NCI-H526 (cell line): ENCODE data around the gene ARHGAP24.
"Not testable (repeated sequence)": the region's sequence is repeated elsewhere in the genome, so short reads cannot be mapped to it uniquely, and the experiment has no call there.

Experiments used
- DNase-seq, 2 experiments: peaks; one replicate each; lab custom pipeline; 2025; lab: John Stamatoyannopoulos, UW

The ARHGAP24 gene

DNA sequence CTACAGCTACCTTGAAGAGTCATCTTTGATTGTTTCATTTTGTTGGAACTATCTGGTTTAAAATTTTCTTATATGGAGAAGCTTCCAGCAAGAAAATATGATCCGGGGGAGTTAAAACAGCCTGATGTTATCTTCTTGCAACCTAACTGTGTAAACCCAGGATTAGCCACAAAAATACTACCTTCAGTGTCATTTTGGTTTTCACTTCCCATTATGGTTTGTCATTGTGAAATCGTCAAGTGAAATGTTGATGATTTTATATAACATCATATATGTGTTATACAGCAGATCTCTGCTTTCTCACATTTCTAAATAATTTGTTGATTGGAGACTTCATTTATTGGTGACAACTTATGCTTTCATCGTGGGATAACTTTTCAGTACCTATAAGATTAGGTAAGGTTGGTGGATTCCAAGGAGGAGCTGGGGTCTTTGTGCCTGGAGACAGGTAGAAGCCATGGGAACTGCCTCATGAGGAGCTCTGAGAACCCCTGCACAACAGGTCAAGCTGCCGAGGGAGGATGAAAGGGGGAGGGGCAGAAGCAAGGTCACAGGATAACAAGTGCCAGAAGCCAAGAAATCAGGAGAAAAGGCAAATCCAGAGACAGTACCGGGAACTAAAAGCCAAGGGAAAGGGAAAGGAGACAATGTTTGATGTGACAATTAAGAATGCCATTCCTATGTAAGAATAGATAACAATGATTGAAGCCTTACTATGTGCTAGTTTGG is 7.2 kb downstream of the ARHGAP24 start:
- DNase-seq, result no peak

DNA sequence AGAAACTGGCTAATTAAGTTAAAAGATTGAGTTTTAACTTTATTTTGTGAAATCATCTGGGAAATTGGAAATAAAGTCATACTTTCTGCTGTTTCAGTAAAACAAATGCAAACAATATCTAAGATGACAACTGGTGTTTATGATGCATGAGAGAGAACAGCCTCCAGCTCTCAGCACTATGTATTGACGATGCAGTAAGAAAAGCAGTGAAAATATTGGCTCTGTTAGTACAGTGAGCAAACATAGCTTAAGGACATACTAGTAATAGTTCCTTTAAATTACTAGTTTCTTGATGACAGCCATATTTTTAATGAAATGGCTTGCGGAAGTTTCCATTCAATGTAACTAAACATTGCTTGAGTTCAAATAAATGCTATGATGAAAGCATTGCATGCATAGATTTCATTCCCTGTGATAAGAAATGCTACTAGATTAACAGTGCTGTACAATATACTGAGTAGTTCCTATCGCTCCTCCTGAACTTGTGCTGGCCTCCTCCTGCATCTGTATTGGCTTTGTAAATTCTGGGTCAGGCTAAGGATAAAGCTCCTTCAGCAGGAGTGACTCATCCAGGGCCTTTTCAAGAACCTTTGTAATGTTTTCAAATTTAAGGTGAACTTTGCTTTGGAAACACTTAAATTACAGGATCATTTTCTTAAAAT is 11.6 kb downstream of the ARHGAP24 start:
- DNase-seq, result no peak

DNA sequence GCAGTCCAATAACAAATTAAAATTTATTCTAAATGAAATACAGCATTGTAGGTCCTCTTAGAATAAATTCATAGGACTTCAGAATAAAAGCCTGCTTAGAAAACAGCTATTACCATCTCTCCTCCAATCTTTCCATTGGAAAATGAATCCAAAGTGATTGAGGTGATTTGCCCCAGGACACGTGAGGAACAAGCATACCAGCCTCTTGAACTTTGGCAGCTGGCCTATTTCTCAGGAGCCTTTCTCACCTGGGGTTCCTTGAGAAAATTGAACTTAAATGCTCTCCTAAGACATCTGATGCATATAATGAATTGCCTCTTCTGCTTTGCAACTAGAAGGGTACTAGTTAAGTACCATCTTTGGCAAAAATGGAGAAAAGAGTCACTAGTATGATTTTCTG is 13.5 kb downstream of the ARHGAP24 start:
- no peak for DNase-seq

- no peak for DNase-seq
Observed at GRCh38 chr4:85489273-85489981, 14.5 kb downstream of the ARHGAP24 start.

- DNase-seq, result no peak
Observed at GRCh38 chr4:85491527-85491926, 16.6 kb downstream of the ARHGAP24 start.

GRCh38 chr4:85492336-85492735 is 17.4 kb downstream of the ARHGAP24 start:
- DNase-seq, result no peak

DNA sequence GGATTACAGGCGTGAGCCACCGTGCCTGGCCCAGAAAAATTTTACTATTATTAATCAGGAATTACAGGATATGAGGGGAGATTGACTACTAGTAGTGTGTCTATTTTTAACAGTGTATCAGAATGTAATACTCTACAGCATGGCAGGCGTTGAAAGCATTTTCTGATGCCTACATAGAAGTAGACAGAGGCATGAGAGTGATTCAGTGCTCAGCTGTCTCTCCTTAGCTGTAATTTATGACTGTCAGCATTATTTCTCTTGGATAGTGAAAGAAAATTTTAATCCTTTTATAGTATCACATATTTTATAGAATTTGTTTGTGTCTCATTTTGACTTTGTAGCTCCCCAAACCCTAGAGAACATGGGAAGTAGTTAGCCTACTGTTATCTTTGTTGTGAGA is 20.7 kb downstream of the ARHGAP24 start:
- no peak for DNase-seq

DNA sequence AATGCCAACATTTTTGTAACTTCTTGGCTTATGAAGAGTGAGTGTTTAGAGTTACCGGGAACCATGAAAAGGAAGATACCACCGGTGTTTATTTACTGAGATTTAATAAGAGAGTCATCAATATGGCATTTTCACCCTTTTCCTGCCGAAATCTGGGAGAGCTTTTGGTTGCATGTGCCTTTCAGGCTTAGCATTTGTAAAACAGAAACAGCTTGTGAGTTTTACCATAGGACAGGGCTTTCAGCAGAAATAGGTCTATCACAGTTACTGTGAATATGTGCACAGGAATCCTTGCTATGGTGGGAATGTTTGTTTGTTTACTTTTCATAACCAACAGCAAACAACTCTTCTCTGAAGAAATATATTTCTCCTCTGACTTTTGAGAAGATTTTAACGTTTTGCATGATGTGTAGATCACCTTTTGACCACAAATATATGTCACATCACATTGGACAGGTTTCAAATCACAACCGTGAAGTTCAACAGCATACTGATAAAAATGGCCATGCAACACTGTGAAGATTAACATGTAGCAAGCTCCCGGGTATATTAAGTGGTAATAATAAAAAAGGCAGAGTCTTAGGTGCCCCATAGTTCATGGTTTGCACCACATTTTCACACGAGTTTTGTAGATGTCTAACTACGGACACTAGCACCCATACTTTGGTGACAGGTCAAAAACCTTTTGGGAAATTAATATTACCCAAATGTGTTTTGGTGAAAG is 21.3 kb downstream of the ARHGAP24 start:
- no peak for DNase-seq

- DNase-seq, result no peak
Observed at GRCh38 chr4:85496933-85497332, 22.0 kb downstream of the ARHGAP24 start.

- DNase-seq, result no peak
Observed at GRCh38 chr4:85498068-85498733, 23.3 kb downstream of the ARHGAP24 start.

- DNase-seq, result no peak
Observed at GRCh38 chr4:85499573-85499972, 24.6 kb downstream of the ARHGAP24 start.

DNA sequence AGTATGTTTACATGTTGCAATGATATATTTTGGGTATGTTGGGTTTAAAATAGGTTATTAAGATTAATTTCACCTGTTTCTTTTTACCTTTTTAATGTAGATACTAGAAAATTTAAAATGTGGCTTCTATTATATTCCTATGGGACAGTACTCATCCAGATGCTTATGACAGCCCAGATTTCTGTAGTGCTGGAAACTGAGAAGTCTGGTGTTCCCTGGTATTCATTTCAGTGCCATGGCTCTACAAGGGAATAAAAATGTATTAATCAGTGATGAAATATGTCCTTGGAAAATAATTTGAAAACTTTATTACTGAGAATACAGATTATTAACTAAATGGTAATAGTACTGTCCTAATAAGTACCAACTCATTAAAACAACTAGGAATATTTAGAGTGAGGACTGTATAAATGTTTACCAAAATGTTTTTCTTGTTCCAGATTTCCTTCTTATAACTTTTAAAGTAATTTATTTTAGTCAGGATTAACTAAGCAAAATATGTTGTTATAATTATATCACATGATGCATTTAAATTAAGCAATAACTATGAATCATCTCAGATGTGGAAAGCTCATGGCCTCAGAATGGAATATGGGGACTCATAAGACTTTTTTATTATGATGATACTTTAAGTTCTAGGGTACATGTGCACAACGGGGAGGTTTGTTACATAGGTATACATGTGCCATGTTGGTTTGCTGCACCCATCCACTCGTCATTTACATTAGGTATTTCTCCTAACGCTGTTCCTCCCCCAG is 25.3 kb downstream of the ARHGAP24 start:
- DNase-seq, result no peak

GRCh38 chr4:85501145-85501544 is 26.2 kb downstream of the ARHGAP24 start:
- not testable (repeated sequence) for DNase-seq

GRCh38 chr4:85508654-85509053 is 33.7 kb downstream of the ARHGAP24 start:
- DNase-seq, result no peak

GRCh38 chr4:85509882-85510631 is 35.1 kb downstream of the ARHGAP24 start:
- DNase-seq, result no peak

- DNase-seq, result no peak
Observed at GRCh38 chr4:85510632-85510984, 35.7 kb downstream of the ARHGAP24 start.

- DNase-seq, result no peak
Observed at GRCh38 chr4:85512446-85513205, 37.7 kb downstream of the ARHGAP24 start.

DNA sequence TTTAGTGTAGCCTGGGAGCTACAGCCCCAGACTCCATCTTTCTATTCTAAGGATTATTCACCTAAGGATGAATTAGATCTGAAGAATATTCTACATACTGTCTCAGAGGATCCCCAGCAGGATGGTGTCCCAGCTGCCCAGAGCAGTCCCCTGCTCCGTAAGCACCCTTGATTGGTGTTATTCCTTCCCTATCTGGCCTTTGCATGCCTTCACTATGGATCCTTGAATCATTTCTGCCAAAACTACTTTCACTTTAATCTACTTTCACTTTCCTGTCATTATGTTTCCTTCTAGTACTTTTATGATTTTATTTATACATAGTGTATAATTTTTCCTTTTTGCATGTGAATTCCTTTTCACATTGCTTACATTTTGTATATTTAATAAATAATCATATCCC is 39.2 kb downstream of the ARHGAP24 start:
- DNase-seq, result no peak

- no peak for DNase-seq
Observed at GRCh38 chr4:85514783-85515182, 39.8 kb downstream of the ARHGAP24 start.

DNA sequence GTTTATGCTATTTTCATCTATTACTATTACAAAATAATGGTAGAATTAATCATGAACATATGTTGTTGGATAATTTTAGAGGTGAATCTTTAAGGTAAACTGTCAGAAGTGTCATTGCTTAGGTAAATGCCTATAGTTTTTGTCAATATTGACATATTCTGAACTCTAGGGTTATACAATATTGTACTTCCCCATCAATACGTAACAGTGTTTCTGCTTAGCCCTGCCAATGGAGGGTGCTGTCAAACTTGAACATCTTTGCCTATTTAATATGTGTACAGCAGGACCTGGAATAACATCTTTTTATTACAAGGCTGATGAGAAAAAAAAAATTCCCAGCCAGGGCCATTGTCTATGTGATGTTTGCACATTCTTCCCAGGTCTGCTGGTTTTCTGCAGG is 40.8 kb downstream of the ARHGAP24 start:
- no peak for DNase-seq
